HFFc6 (cell line): Measurements from ENCODE around the gene PPP4R1. TPM values are rescaled to one million over a fixed set of nuclear protein-coding genes. Genes with fewer than 3 reads are reported as not detected.

ENCODE experiments used
- DNase-seq: peaks from one replicate; pipeline ENCODE4 v3.0.0-alpha.2; 2018
- H3K27ac Mint-ChIP-seq: 2 replicates; pipeline ENCODE4 v1.8.0; 2020; ENCODE audit warnings: mild to moderate bottlenecking, mixed read lengths
- H3K27me3 Mint-ChIP-seq: 2 replicates; pipeline ENCODE4 v1.8.0; 2021; ENCODE audit warnings: mild to moderate bottlenecking, moderate library complexity, mixed read lengths; ENCODE audit not compliant: insufficient read depth
- H3K36me3 Mint-ChIP-seq: 2 replicates; pipeline ENCODE4 v1.8.0; 2021; ENCODE audit warnings: low read depth, mixed read lengths
- H3K4me1 Mint-ChIP-seq: 2 replicates; pipeline ENCODE4 v1.8.0; 2020; ENCODE audit warnings: low read depth, mixed read lengths
- H3K4me3 Mint-ChIP-seq: 2 replicates; pipeline ENCODE4 v1.8.0; 2020; ENCODE audit warnings: mild to moderate bottlenecking, moderate library complexity, mixed read lengths
- H3K9me3 Mint-ChIP-seq: 2 replicates; pipeline ENCODE4 v1.8.0; 2020; ENCODE audit warnings: mild to moderate bottlenecking, mixed read lengths
- CTCF ChIP-seq: fragments of 200-600 bp; sonication (generic); IDR thresholded peaks from 2 replicates; pipeline ENCODE4 v1.5.0; 2021; ENCODE audit warnings: antibody characterized with exemption, mild to moderate bottlenecking
- total RNA-seq, 6 experiments: library from RNA; stranded (reverse); fragmentation: NEBNext Ultra II Directional; extraction: Animal tissue kit (Norgen Biotek cat#: 25700); gene quantifications; 2 replicates in 1 of 6; 3 replicates in 5 of 6; pipeline ENCODE4 v1.2.3, GENCODE V29; 2021

The PPP4R1 gene
- total RNA-seq, 6 experiments from 2014 or later: 83.0 to 107 (median 103) TPM

- no peaks in the 10 kb centered on the region for H3K27me3 Mint-ChIP-seq
- H3K4me1 Mint-ChIP-seq: peaks cover 67% of the 10 kb centered on the region
- no peak for DNase-seq
- no peak for TF ChIP-seq CTCF
- H3K4me3 Mint-ChIP-seq: peak overlapping the region; percentile 81; the same call in 1 of the 2 replicates
- no peaks in the 10 kb centered on the region for H3K9me3 Mint-ChIP-seq
- H3K27ac Mint-ChIP-seq: peak overlapping the region; percentile 92
- H3K36me3 Mint-ChIP-seq: peaks cover 45% of the 10 kb centered on the region
These were observed 79.5 kb downstream of the PPP4R1 start for GRCh38 chr18:9534844-9535243.

- Mint-ChIP-seq H3K4me3 (no peak overlapping the region), H3K4me1 (peaks cover 45% of the 10 kb centered on the region), H3K27me3 (no peaks in the 10 kb centered on the region), H3K9me3 (peaks cover 16% of the 10 kb centered on the region), H3K36me3 (peaks cover 67% of the 10 kb centered on the region), H3K27ac (peak overlapping the region; percentile 69)
- peak; percentile 15; the same call in 1 of the 2 replicates for TF ChIP-seq CTCF
- peak; percentile 77 for DNase-seq
These were observed 82.5 kb downstream of the PPP4R1 start for GRCh38 chr18:9531791-9532410.

- DNase-seq: no peak
- Mint-ChIP-seq H3K36me3 (peaks cover 70% of the 10 kb centered on the region), H3K4me3 (no peak overlapping the region), H3K4me1 (peaks cover 31% of the 10 kb centered on the region), H3K9me3 (peaks cover 16% of the 10 kb centered on the region), H3K27ac (no peak overlapping the region), H3K27me3 (no peaks in the 10 kb centered on the region)
- no peak for TF ChIP-seq CTCF
These were observed 83.9 kb downstream of the PPP4R1 start for GRCh38 chr18:9530226-9531009.

GRCh38 chr18:9526458-9526857 is 87.9 kb downstream of the PPP4R1 start:
- Mint-ChIP-seq H3K9me3 (peaks cover 16% of the 10 kb centered on the region), H3K4me1 (peaks cover 18% of the 10 kb centered on the region), H3K4me3 (no peak overlapping the region), H3K27ac (no peak overlapping the region), H3K36me3 (peaks cover 80% of the 10 kb centered on the region), H3K27me3 (no peaks in the 10 kb centered on the region)
- no peak for DNase-seq
- no peak for TF ChIP-seq CTCF

DNA sequence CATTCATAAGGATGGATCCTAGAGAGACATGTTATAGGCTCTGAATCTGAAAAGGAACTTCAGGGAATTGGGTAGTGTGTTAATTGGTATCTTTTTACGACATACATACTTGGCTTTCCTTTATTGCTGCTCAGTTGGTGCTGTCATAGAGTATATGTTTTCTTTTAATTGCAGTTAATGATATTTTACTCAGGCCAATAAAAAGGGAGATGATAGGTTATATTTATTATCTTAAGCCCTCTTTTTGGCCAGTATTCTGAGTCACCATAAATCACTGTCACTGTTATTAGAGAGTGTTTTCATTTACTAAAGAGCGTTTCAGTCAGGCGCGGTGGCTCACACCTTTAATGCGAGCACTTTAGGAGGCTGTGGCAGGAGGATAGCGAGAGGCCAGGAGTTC is 91.4 kb downstream of the PPP4R1 start:
- TF ChIP-seq CTCF: no peak
- no peaks in the 10 kb centered on the region for H3K27me3 Mint-ChIP-seq
- peaks cover 11% of the 10 kb centered on the region for H3K4me1 Mint-ChIP-seq
- H3K27ac Mint-ChIP-seq: no peak overlapping the region
- DNase-seq: no peak
- H3K36me3 Mint-ChIP-seq: peaks cover 51% of the 10 kb centered on the region
- H3K4me3 Mint-ChIP-seq: no peak overlapping the region
- H3K9me3 Mint-ChIP-seq: peaks cover 8% of the 10 kb centered on the region; the same call in 1 of the 2 replicates
